Liver (tissue), 9 donors: ENCODE results near the gene SERP2. TPM values are rescaled to one million over a fixed set of nuclear protein-coding genes. Genes with fewer than 3 reads are reported as not detected.

Experiments
- DNase-seq: peaks from one replicate; pipeline ENCODE4 v3.0.0-alpha.2; 2017; ENCODE audit warnings: low spot score
- H3K27ac ChIP-seq, 2 donors: one replicate each; pipeline ENCODE4 v1.7.0; 2013; ENCODE audit warnings: inconsistent platforms in 2 of 2, low read length in 2 of 2, control low read depth in 1 of 2, low read depth in 1 of 2, mild to moderate bottlenecking in 1 of 2
- H3K27me3 ChIP-seq, 4 donors: one replicate each; pipeline versions ENCODE4 v1.6.1 to v1.7.0; 2013; ENCODE audit warnings: low read length in 3 of 4, inconsistent platforms in 1 of 4, mild to moderate bottlenecking in 1 of 4, moderate library complexity in 1 of 4; ENCODE audit not compliant: control insufficient read depth in 4 of 4, insufficient read depth in 4 of 4
- H3K36me3 ChIP-seq, 4 donors: one replicate each; pipeline versions ENCODE4 v1.6.1 to v1.7.0; 2013; ENCODE audit warnings: low read length in 3 of 4, mild to moderate bottlenecking in 3 of 4, low read depth in 1 of 4, moderate library complexity in 1 of 4; ENCODE audit not compliant: control insufficient read depth in 4 of 4, insufficient read depth in 3 of 4
- H3K4me1 ChIP-seq, 4 donors: one replicate each; pipeline versions ENCODE4 v1.6.1 to v1.7.0; 2013; ENCODE audit warnings: low read length in 3 of 4, mild to moderate bottlenecking in 3 of 4, moderate library complexity in 1 of 4; ENCODE audit not compliant: control insufficient read depth in 4 of 4, insufficient read depth in 4 of 4
- H3K4me3 ChIP-seq, 3 donors: one replicate each; pipeline versions ENCODE4 v1.6.1 to v1.7.0; 2013; ENCODE audit warnings: low read length in 3 of 3, control low read depth in 1 of 3, low read depth in 1 of 3, mild to moderate bottlenecking in 1 of 3
- H3K9ac ChIP-seq, 2 donors: one replicate each; pipeline ENCODE4 v1.7.0; 2013; ENCODE audit warnings: low read length in 2 of 2, mild to moderate bottlenecking in 2 of 2, moderate library complexity in 2 of 2, control low read depth in 1 of 2, low read depth in 1 of 2
- H3K9me3 ChIP-seq, 4 donors: one replicate each; pipeline versions ENCODE4 v1.6.1 to v1.7.0; 2013; ENCODE audit warnings: low read length in 3 of 4; ENCODE audit not compliant: control insufficient read depth in 4 of 4
- EGR1 ChIP-seq, 2 donors: IDR thresholded peaks; 2 replicates each; pipeline ENCODE4 v1.6.1; 2016 to 2018; ENCODE audit warnings: antibody characterized with exemption in 2 of 2, low read depth in 2 of 2
- FOXA2 ChIP-seq: IDR thresholded peaks from 2 replicates; pipeline ENCODE4 v1.6.1; 2016; ENCODE audit warnings: antibody characterized with exemption
- HNF4A ChIP-seq, 2 donors: conservative IDR thresholded peaks; 2 replicates each; pipeline ENCODE4 v1.6.1; 2016; ENCODE audit warnings: antibody characterized with exemption in 2 of 2, mild to moderate bottlenecking in 2 of 2
- HNF4G ChIP-seq: IDR thresholded peaks from 2 replicates; pipeline ENCODE4 v1.6.1; 2016; ENCODE audit warnings: antibody characterized with exemption
- RAD21 ChIP-seq, 2 donors: IDR thresholded peaks; 2 replicates each; pipeline ENCODE4 v1.6.1; 2016; ENCODE audit warnings: antibody characterized with exemption in 2 of 2, mild to moderate bottlenecking in 2 of 2
- RXRA ChIP-seq, 2 donors: IDR thresholded peaks; 2 replicates each; pipeline ENCODE4 v1.6.1; 2017 to 2018; ENCODE audit warnings: antibody characterized with exemption in 2 of 2, mild to moderate bottlenecking in 1 of 2
- SP1 ChIP-seq: IDR thresholded peaks from 2 replicates; pipeline ENCODE4 v1.6.1; 2018; ENCODE audit warnings: antibody characterized with exemption, mild to moderate bottlenecking
- TAF1 ChIP-seq: conservative IDR thresholded peaks from 2 replicates; pipeline ENCODE4 v1.6.1; 2016; ENCODE audit warnings: antibody characterized with exemption, mild to moderate bottlenecking
- YY1 ChIP-seq: IDR thresholded peaks from 2 replicates; pipeline ENCODE4 v1.6.1; 2016; ENCODE audit warnings: antibody characterized with exemption, mild to moderate bottlenecking
- WGBS: extraction: QIAGEN DNeasy Blood & Tissue Kit; methylation state at CpG from one replicate; pipeline ENCODE4 v1.1.7; 2013; 5-methylcytosine and 5-hydroxymethylcytosine counted together
- polyA plus RNA-seq, 2 donors: library from polyadenylated mRNA; stranded (reverse) in 1 of 2; unstranded in 1 of 2; fragments of 200-250 nt in 1 of 2; fragments of >200 nt in 1 of 2; fragmentation: Nextera tagmentation in 1 of 2; extraction: Ambion mirVana in 1 of 2; gene quantifications; one replicate each; pipeline versions ENCODE4 v1.2.1 to v1.2.3, GENCODE V29; 2013 to 2015
- total RNA-seq, 2 donors: library from RNA; depleted of rRNA; stranded (reverse); fragments of >200 nt; gene quantifications; one replicate each; pipeline ENCODE4 v1.2.3, GENCODE V29; 2014
- TF ChIP-seq, protein P1 (sequence below): fragments of 150-350 bp; IDR thresholded peaks from 2 replicates; pipeline ENCODE4 v1.5.1; 2017; ENCODE audit warnings: improper control_type of control experiment, low read depth, low read length; ENCODE audit not compliant: missing input control
- TF ChIP-seq, protein P2 (sequence below): IDR thresholded peaks from 2 replicates; pipeline ENCODE4 v1.6.1; 2016; ENCODE audit warnings: antibody characterized with exemption
- TF ChIP-seq, protein P3 (sequence below): IDR thresholded peaks from 2 replicates; pipeline ENCODE4 v1.6.1; 2016; ENCODE audit warnings: antibody characterized with exemption
- TF ChIP-seq, protein P4 (sequence below): IDR thresholded peaks from 2 replicates; pipeline ENCODE4 v1.6.1; 2016; ENCODE audit warnings: antibody characterized with exemption
- donor health status: healthy.
- donor health status: healthy.
- donor health status: healthy.
- donor health status: healthy.
- donor health status: healthy.

SERP2 gene
- total and polyA plus RNA-seq, 4 donors: 2.0 to 4.6 (median 3.6) TPM

DNA sequence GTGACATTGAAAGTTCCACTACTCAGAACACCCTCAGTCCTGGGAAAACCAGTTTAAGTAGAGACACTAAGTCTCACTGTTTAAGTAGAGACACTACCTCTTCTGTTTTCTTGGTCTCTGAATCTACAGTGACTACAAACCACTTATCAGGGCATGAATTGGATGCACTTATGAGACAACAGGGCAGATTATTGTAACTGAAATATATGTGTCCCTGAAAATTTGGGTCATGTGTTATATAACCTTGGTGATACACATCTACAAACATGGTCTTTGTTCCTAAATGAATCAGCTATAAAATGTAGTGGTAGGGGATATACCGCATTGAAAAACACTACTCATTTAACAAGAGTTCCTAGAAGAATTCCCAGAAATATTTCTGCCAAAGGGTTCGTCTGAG lies 55.7 kb downstream of the SERP2 start:
- Histone ChIP-seq H3K4me3 (no peak overlapping the region), H3K27me3 (no peaks in the 10 kb centered on the region), H3K27ac (no peak overlapping the region), H3K36me3 (peaks cover 5 to 10% (median 7%) of the 10 kb centered on the region in 4 donors), H3K9me3 (no peaks in the 10 kb centered on the region), H3K4me1 (peaks cover 0 to 9% (median 5%) of the 10 kb centered on the region in 4 donors), H3K9ac (no peak overlapping the region)
- TF ChIP-seq EGR1 (IDR thresholded peaks at IDR 0.05; ENCODE audit: low read depth in 2 of 2) (no peak), YY1 (no peak)
- TF ChIP-seq, protein P1, sequence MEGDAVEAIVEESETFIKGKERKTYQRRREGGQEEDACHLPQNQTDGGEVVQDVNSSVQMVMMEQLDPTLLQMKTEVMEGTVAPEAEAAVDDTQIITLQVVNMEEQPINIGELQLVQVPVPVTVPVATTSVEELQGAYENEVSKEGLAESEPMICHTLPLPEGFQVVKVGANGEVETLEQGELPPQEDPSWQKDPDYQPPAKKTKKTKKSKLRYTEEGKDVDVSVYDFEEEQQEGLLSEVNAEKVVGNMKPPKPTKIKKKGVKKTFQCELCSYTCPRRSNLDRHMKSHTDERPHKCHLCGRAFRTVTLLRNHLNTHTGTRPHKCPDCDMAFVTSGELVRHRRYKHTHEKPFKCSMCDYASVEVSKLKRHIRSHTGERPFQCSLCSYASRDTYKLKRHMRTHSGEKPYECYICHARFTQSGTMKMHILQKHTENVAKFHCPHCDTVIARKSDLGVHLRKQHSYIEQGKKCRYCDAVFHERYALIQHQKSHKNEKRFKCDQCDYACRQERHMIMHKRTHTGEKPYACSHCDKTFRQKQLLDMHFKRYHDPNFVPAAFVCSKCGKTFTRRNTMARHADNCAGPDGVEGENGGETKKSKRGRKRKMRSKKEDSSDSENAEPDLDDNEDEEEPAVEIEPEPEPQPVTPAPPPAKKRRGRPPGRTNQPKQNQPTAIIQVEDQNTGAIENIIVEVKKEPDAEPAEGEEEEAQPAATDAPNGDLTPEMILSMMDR: no peak
- TF ChIP-seq, protein P2, sequence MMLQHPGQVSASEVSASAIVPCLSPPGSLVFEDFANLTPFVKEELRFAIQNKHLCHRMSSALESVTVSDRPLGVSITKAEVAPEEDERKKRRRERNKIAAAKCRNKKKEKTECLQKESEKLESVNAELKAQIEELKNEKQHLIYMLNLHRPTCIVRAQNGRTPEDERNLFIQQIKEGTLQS: no peak
- TF ChIP-seq, protein P3, sequence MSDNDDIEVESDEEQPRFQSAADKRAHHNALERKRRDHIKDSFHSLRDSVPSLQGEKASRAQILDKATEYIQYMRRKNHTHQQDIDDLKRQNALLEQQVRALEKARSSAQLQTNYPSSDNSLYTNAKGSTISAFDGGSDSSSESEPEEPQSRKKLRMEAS: no peak
- no peak for DNase-seq
- WGBS: 88% methylated on average over 2 of the region's 2 CpGs

DNA sequence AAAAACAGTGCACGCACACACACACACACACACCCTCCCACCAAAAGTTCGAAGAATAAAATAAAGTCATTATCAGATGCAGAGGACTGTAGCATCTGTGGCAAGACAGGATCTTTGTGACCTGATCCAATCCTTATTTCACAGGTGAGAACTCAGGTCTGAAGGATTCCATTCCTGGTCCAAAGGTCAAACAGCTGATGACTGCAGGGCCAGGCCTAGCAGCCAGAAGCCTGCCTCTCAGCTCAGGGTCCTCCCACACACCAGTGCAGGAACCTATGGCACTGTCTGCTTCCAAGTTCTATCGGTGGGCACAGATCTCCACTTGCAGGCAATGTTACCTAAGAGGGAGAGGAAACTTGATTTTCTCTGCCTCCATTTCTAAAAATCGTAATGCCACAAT lies 57.5 kb downstream of the SERP2 start:
- H3K4me1 ChIP-seq: peaks cover 3 to 12% (median 9%) of the 10 kb centered on the region in 4 donors
- peaks cover 7 to 10% (median 9%) of the 10 kb centered on the region in 4 donors for H3K36me3 ChIP-seq
- no peak overlapping the region for H3K27ac ChIP-seq
- H3K9me3 ChIP-seq: no peaks in the 10 kb centered on the region
- no peak overlapping the region for H3K4me3 ChIP-seq
- no peaks in the 10 kb centered on the region for H3K27me3 ChIP-seq
- peak in 1 of 2 donors; percentile 17 for TF ChIP-seq RXRA (IDR thresholded peaks at IDR 0.05)
- no peak for TF ChIP-seq TAF1
- TF ChIP-seq FOXA2: no peak
- TF ChIP-seq, protein P4, sequence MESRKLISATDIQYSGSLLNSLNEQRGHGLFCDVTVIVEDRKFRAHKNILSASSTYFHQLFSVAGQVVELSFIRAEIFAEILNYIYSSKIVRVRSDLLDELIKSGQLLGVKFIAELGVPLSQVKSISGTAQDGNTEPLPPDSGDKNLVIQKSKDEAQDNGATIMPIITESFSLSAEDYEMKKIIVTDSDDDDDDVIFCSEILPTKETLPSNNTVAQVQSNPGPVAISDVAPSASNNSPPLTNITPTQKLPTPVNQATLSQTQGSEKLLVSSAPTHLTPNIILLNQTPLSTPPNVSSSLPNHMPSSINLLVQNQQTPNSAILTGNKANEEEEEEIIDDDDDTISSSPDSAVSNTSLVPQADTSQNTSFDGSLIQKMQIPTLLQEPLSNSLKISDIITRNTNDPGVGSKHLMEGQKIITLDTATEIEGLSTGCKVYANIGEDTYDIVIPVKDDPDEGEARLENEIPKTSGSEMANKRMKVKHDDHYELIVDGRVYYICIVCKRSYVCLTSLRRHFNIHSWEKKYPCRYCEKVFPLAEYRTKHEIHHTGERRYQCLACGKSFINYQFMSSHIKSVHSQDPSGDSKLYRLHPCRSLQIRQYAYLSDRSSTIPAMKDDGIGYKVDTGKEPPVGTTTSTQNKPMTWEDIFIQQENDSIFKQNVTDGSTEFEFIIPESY: no peak
- TF ChIP-seq RAD21 (IDR thresholded peaks at IDR 0.05): peak; percentile 13 to 58
- TF ChIP-seq, protein P1: no peak
- peak; percentile 83 to 93 for TF ChIP-seq HNF4A (conservative IDR thresholded peaks at IDR 0.05)
- TF ChIP-seq SP1: peak; percentile 46
- TF ChIP-seq, protein P3: no peak
- TF ChIP-seq YY1: no peak
- TF ChIP-seq HNF4G: peak; percentile 70
- TF ChIP-seq, protein P2: no peak
- TF ChIP-seq EGR1 (IDR thresholded peaks at IDR 0.05; ENCODE audit: low read depth in 2 of 2): no peak
- no peak overlapping the region for H3K9ac ChIP-seq
- WGBS: 66% methylated on average over 4 of the region's 4 CpGs
- DNase-seq: no peak
